HG02885 (cell line): ENCODE results near the gene TSHZ3.

ENCODE experiments used
- ATAC-seq: cut with Tn5 transposase; IDR thresholded peaks from one replicate; pipeline ENCODE4 v1.9.1; 2021; ENCODE audit warnings: mild to moderate bottlenecking; ENCODE audit not compliant: unreplicated experiment, poor library complexity

Gene TSHZ3

GRCh38 chr19:31271306-31271911, 77.8 kb downstream of the TSHZ3 start:
- no peak for ATAC-seq

GRCh38 chr19:31270897-31271296, 78.3 kb downstream of the TSHZ3 start:
- no peak for ATAC-seq

- ATAC-seq = no peak
These were observed 79.7 kb downstream of the TSHZ3 start for GRCh38 chr19:31269425-31270127.

- no peak for ATAC-seq
These were observed 80.4 kb downstream of the TSHZ3 start for GRCh38 chr19:31268751-31269383.

GRCh38 chr19:31266731-31267130, 82.5 kb downstream of the TSHZ3 start:
- ATAC-seq = no peak

GRCh38 chr19:31266196-31266595, 83.0 kb downstream of the TSHZ3 start:
- no peak for ATAC-seq

GRCh38 chr19:31264041-31264778, 85.0 kb downstream of the TSHZ3 start:
- no peak for ATAC-seq

GRCh38 chr19:31263328-31263727, 85.9 kb downstream of the TSHZ3 start:
- ATAC-seq = no peak

GRCh38 chr19:31262725-31263191, 86.5 kb downstream of the TSHZ3 start:
- no peak for ATAC-seq

GRCh38 chr19:31261603-31262212, 87.5 kb downstream of the TSHZ3 start:
- no peak for ATAC-seq

- no peak for ATAC-seq
These were observed 88.1 kb downstream of the TSHZ3 start for GRCh38 chr19:31261019-31261602.

- no peak for ATAC-seq
These were observed 88.9 kb downstream of the TSHZ3 start for GRCh38 chr19:31260171-31260933.

- ATAC-seq = no peak
These were observed 90.8 kb downstream of the TSHZ3 start for GRCh38 chr19:31258211-31259052.

- ATAC-seq = no peak
These were observed 91.7 kb downstream of the TSHZ3 start for GRCh38 chr19:31257426-31258130.

- no peak for ATAC-seq
These were observed 92.2 kb downstream of the TSHZ3 start for GRCh38 chr19:31257025-31257424.

GRCh38 chr19:31256593-31256960, 92.7 kb downstream of the TSHZ3 start:
- no peak for ATAC-seq

- no peak for ATAC-seq
These were observed 93.2 kb downstream of the TSHZ3 start for GRCh38 chr19:31255831-31256592.
